HEK293 (cell line): ENCODE data around the gene SERPINA3.

Source experiments
- CTCF ChIA-PET: fragments of 350-600 bp; formaldehyde crosslinking; extraction: SDS; loops from one replicate; lab custom pipeline; 2021; ENCODE audit warnings: antibody characterized with exemption; lab: Yijun Ruan, JAX
- POLR2A ChIA-PET: fragments of 300-600 bp; formaldehyde crosslinking; extraction: SDS; loops from one replicate; lab custom pipeline; 2020; ENCODE audit warnings: antibody characterized with exemption, inconsistent platforms; lab: Yijun Ruan, JAX
- H3K27ac ChIP-seq: fragments of 200-500 bp; sonication (Bioruptor generic); 2 replicates; pipeline ENCODE4 v1.5.1; 2014; ENCODE audit warnings: low read depth, low read length, control low read depth, inconsistent platforms; ENCODE audit errors: extremely low read depth
- H3K36me3 ChIP-seq, 2 experiments: fragments of 200-500 bp in 1 of 2; sonication (Bioruptor generic) in 1 of 2; 1 replicate in 1 of 2; 2 replicates in 1 of 2; pipeline ENCODE4 v1.5.1; 2014 to 2017; ENCODE audit warnings: inconsistent platforms in 2 of 2, low read length in 2 of 2; ENCODE audit not compliant: control insufficient read depth in 2 of 2, insufficient read depth in 1 of 2
- H3K4me1 ChIP-seq: fragments of 200-500 bp; sonication (Bioruptor generic); 2 replicates; pipeline ENCODE4 v1.5.1; 2014; ENCODE audit warnings: mild to moderate bottlenecking, low read length, inconsistent platforms; ENCODE audit not compliant: control insufficient read depth, insufficient read depth
- H3K4me3 ChIP-seq: 2 replicates; pipeline ENCODE4 v1.5.1; 2011; ENCODE audit warnings: low read depth, mild to moderate bottlenecking, control low read depth, low read length, moderate library complexity
- H3K9me3 ChIP-seq: fragments of 200-500 bp; sonication (Bioruptor generic); 2 replicates; pipeline ENCODE4 v1.5.1; 2014; ENCODE audit warnings: low read depth, low read length, inconsistent platforms; ENCODE audit not compliant: control insufficient read depth, insufficient read depth
- IKZF3 ChIP-seq: fragments of 450-650 bp; IDR thresholded peaks from 2 replicates; pipeline ENCODE4 v1.5.0; 2018; ENCODE audit warnings: missing biosample characterization, mild to moderate bottlenecking, missing genetic modification characterization, moderate library complexity
- KLF16 ChIP-seq: fragments of 450-650 bp; formaldehyde crosslinking; IDR thresholded peaks from 2 replicates; pipeline ENCODE4 v1.5.1; 2017; ENCODE audit warnings: missing biosample characterization, missing genetic modification characterization
- MZF1 ChIP-seq: fragments of 450-650 bp; formaldehyde crosslinking; IDR thresholded peaks from 2 replicates; pipeline ENCODE4 v1.5.1; 2017; ENCODE audit warnings: missing biosample characterization, missing genetic modification characterization, borderline replicate concordance
- RBAK ChIP-seq: fragments of 450-650 bp; formaldehyde crosslinking; IDR thresholded peaks from 2 replicates; pipeline ENCODE4 v1.5.1; 2016; ENCODE audit warnings: missing biosample characterization, missing genetic modification characterization
- SALL2 ChIP-seq: fragments of 450-650 bp; formaldehyde crosslinking; IDR thresholded peaks from 2 replicates; pipeline ENCODE4 v1.5.0; 2017; ENCODE audit warnings: missing biosample characterization, mild to moderate bottlenecking, missing genetic modification characterization, borderline replicate concordance
- TCF7L2 ChIP-seq: IDR thresholded peaks from 2 replicates; pipeline ENCODE4 v1.6.1; 2011; ENCODE audit warnings: low read depth, mild to moderate bottlenecking, inconsistent platforms, low read length, moderate library complexity, borderline replicate concordance
- ZBTB1 ChIP-seq: fragments of 450-650 bp; formaldehyde crosslinking; IDR thresholded peaks from 2 replicates; pipeline ENCODE4 v1.5.1; 2016; ENCODE audit warnings: missing biosample characterization, missing genetic modification characterization
- ZBTB21 ChIP-seq: fragments of 450-650 bp; formaldehyde crosslinking; IDR thresholded peaks from 2 replicates; pipeline ENCODE4 v1.5.1; 2017; ENCODE audit warnings: missing biosample characterization, missing genetic modification characterization
- ZNF311 ChIP-seq: fragments of 450-650 bp; formaldehyde crosslinking; IDR thresholded peaks from 2 replicates; pipeline ENCODE4 v1.5.1; 2017; ENCODE audit warnings: missing biosample characterization, missing genetic modification characterization, borderline replicate concordance
- ZNF354C ChIP-seq: fragments of 450-650 bp; formaldehyde crosslinking; IDR thresholded peaks from 2 replicates; pipeline ENCODE4 v1.5.1; 2016; ENCODE audit warnings: missing biosample characterization, missing genetic modification characterization, low read depth, borderline replicate concordance
- ZNF366 ChIP-seq: fragments of 450-650 bp; formaldehyde crosslinking; conservative IDR thresholded peaks from 2 replicates; pipeline ENCODE4 v1.5.1; 2016; ENCODE audit warnings: missing biosample characterization, missing genetic modification characterization
- ZNF37A ChIP-seq: fragments of 450-650 bp; IDR thresholded peaks from 2 replicates; pipeline ENCODE4 v1.5.1; 2018; ENCODE audit warnings: missing biosample characterization, missing genetic modification characterization
- ZNF514 ChIP-seq: fragments of 450-650 bp; formaldehyde crosslinking; IDR thresholded peaks from 2 replicates; pipeline ENCODE4 v1.5.1; 2016; ENCODE audit warnings: missing biosample characterization, missing genetic modification characterization
- ZNF521 ChIP-seq: fragments of 450-650 bp; formaldehyde crosslinking; IDR thresholded peaks from 2 replicates; pipeline ENCODE4 v1.5.1; 2017; ENCODE audit warnings: missing biosample characterization, mild to moderate bottlenecking, missing genetic modification characterization
- ZNF555 ChIP-seq: fragments of 450-650 bp; formaldehyde crosslinking; conservative IDR thresholded peaks from 2 replicates; pipeline ENCODE4 v1.5.1; 2017; ENCODE audit warnings: missing biosample characterization, mild to moderate bottlenecking, missing genetic modification characterization, inconsistent platforms
- ZNF596 ChIP-seq: fragments of 450-650 bp; IDR thresholded peaks from 2 replicates; pipeline ENCODE4 v1.5.0; 2018; ENCODE audit warnings: missing biosample characterization, mild to moderate bottlenecking, missing genetic modification characterization, moderate library complexity
- ZNF76 ChIP-seq: fragments of 450-650 bp; formaldehyde crosslinking; IDR thresholded peaks from 2 replicates; pipeline ENCODE4; 2016; ENCODE audit warnings: low read depth, missing biosample characterization, missing genetic modification characterization, borderline replicate concordance
- ZNF785 ChIP-seq: fragments of 450-650 bp; formaldehyde crosslinking; IDR thresholded peaks from 2 replicates; pipeline ENCODE4 v1.5.1; 2016; ENCODE audit warnings: missing biosample characterization, missing genetic modification characterization
- ZNF791 ChIP-seq: fragments of 450-650 bp; formaldehyde crosslinking; IDR thresholded peaks from 2 replicates; pipeline ENCODE4 v1.5.1; 2016; ENCODE audit warnings: missing biosample characterization, missing genetic modification characterization
- ZNF792 ChIP-seq: fragments of 450-650 bp; formaldehyde crosslinking; IDR thresholded peaks from 2 replicates; pipeline ENCODE4 v1.5.1; 2016; ENCODE audit warnings: missing biosample characterization, missing genetic modification characterization
- ZNF837 ChIP-seq: fragments of 450-650 bp; formaldehyde crosslinking; IDR thresholded peaks from 2 replicates; pipeline ENCODE4 v1.5.1; 2016; ENCODE audit warnings: missing biosample characterization, missing genetic modification characterization
- TF ChIP-seq, protein P1 (sequence below): fragments of 450-650 bp; formaldehyde crosslinking; IDR thresholded peaks from 2 replicates; pipeline ENCODE4 v1.5.1; 2016; ENCODE audit warnings: missing biosample characterization, missing genetic modification characterization
- TF ChIP-seq, protein P2 (sequence below): fragments of 450-650 bp; formaldehyde crosslinking; IDR thresholded peaks from 2 replicates; pipeline ENCODE4 v1.5.1; 2017; ENCODE audit warnings: missing biosample characterization, missing genetic modification characterization
- TF ChIP-seq, protein P3 (sequence below): fragments of 450-650 bp; formaldehyde crosslinking; IDR thresholded peaks from 2 replicates; pipeline ENCODE4 v1.5.1; 2016; ENCODE audit warnings: missing biosample characterization, missing genetic modification characterization
- TF ChIP-seq, protein P4 (sequence below): fragments of 450-650 bp; formaldehyde crosslinking; IDR thresholded peaks from 2 replicates; pipeline ENCODE4 v1.5.1; 2016; ENCODE audit warnings: missing biosample characterization, missing genetic modification characterization
- TF ChIP-seq, protein P5 (sequence below): fragments of 450-650 bp; formaldehyde crosslinking; IDR thresholded peaks from 2 replicates; pipeline ENCODE4 v1.5.1; 2017; ENCODE audit warnings: missing biosample characterization, missing genetic modification characterization
- TF ChIP-seq, protein P6 (sequence below): fragments of 450-650 bp; IDR thresholded peaks from 2 replicates; pipeline ENCODE4 v1.5.1; 2018; ENCODE audit warnings: missing biosample characterization, missing genetic modification characterization

SERPINA3 gene

DNA sequence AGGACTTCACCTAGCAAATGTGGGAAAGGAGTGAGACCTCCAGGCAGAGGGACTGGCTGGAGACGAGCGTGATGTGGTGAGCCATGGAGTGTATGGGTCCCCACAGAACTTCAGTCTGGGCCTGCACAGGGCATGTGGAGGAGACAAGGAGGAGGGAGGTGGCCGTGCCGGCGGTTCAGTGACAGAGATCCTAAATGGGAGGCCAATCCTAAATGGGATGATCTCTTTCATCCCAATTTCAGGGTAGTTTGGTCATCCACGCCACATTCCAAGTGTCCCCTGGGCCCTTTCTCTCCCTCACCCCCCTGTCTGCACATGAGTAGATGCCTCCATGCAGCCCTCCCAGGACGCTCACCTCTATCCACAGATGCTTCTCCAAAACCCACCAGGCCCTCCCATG is 17.8 kb upstream of the SERPINA3 start:
- ChIA-PET CTCF (no interaction called here), POLR2A (no interaction called here)
- no peak overlapping the region for H3K4me3 ChIP-seq
- no peaks in the 10 kb centered on the region; the same call in 1 of the 2 replicates for H3K4me1 ChIP-seq
- H3K27ac ChIP-seq: no peak overlapping the region
- no peak for TF ChIP-seq TCF7L2
- TF ChIP-seq, protein P1, sequence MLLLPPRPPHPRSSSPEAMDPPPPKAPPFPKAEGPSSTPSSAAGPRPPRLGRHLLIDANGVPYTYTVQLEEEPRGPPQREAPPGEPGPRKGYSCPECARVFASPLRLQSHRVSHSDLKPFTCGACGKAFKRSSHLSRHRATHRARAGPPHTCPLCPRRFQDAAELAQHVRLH: no peak
- TF ChIP-seq ZNF785: no peak
- TF ChIP-seq ZNF366 (tag by site-specific recombination): no peak
- TF ChIP-seq ZNF521 (tag by site-specific recombination): no peak
- TF ChIP-seq SALL2 (tag by site-specific recombination): no peak
- TF ChIP-seq, protein P2, sequence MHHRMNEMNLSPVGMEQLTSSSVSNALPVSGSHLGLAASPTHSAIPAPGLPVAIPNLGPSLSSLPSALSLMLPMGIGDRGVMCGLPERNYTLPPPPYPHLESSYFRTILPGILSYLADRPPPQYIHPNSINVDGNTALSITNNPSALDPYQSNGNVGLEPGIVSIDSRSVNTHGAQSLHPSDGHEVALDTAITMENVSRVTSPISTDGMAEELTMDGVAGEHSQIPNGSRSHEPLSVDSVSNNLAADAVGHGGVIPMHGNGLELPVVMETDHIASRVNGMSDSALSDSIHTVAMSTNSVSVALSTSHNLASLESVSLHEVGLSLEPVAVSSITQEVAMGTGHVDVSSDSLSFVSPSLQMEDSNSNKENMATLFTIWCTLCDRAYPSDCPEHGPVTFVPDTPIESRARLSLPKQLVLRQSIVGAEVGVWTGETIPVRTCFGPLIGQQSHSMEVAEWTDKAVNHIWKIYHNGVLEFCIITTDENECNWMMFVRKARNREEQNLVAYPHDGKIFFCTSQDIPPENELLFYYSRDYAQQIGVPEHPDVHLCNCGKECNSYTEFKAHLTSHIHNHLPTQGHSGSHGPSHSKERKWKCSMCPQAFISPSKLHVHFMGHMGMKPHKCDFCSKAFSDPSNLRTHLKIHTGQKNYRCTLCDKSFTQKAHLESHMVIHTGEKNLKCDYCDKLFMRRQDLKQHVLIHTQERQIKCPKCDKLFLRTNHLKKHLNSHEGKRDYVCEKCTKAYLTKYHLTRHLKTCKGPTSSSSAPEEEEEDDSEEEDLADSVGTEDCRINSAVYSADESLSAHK (tag by site-specific recombination): no peak
- TF ChIP-seq, protein P3, sequence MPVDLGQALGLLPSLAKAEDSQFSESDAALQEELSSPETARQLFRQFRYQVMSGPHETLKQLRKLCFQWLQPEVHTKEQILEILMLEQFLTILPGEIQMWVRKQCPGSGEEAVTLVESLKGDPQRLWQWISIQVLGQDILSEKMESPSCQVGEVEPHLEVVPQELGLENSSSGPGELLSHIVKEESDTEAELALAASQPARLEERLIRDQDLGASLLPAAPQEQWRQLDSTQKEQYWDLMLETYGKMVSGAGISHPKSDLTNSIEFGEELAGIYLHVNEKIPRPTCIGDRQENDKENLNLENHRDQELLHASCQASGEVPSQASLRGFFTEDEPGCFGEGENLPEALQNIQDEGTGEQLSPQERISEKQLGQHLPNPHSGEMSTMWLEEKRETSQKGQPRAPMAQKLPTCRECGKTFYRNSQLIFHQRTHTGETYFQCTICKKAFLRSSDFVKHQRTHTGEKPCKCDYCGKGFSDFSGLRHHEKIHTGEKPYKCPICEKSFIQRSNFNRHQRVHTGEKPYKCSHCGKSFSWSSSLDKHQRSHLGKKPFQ (tag by site-specific recombination): no peak
- no peaks in the 10 kb centered on the region for H3K36me3 ChIP-seq
- no peaks in the 10 kb centered on the region for H3K9me3 ChIP-seq

DNA sequence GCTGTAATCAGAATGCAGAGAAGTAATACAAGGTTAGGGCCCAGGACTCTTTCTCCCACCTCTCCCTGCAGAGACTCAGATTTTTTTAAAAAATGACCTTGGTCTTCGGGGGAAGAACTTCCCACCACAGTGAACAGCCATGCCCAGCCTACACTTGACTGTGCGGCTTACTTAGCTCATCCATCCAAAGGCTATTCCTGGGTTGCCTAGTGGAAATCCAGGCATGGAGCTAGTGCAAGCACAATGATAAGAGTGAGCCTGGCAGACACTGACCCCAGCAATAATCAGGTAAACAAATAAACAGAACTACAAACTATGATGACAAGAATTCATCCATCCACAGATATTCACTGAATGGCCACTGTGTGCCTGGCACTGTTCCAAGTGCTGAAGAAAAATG is 16.3 kb upstream of the SERPINA3 start:
- ChIA-PET POLR2A (no interaction called here), CTCF (no interaction called here)
- no peaks in the 10 kb centered on the region for H3K36me3 ChIP-seq
- no peak overlapping the region for H3K4me3 ChIP-seq
- no peaks in the 10 kb centered on the region; the same call in 1 of the 2 replicates for H3K4me1 ChIP-seq
- H3K9me3 ChIP-seq: no peaks in the 10 kb centered on the region
- TF ChIP-seq, protein P4, sequence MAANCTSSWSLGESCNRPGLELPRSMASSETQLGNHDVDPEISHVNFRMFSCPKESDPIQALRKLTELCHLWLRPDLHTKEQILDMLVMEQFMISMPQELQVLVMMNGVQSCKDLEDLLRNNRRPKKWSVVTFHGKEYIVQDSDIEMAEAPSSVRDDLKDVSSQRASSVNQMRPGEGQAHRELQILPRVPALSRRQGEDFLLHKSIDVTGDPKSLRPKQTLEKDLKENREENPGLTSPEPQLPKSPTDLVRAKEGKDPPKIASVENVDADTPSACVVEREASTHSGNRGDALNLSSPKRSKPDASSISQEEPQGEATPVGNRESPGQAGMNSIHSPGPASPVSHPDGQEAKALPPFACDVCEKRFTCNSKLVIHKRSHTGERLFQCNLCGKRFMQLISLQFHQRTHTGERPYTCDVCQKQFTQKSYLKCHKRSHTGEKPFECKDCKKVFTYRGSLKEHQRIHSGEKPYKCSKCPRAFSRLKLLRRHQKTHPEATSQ (tag by site-specific recombination): no peak
- TF ChIP-seq ZNF311 (tag by site-specific recombination): no peak
- TF ChIP-seq ZNF37A (tag by site-specific recombination): no peak
- no peak for TF ChIP-seq ZNF837 (tag by site-specific recombination)
- no peak for TF ChIP-seq ZBTB21 (tag by site-specific recombination)
- no peak for TF ChIP-seq MZF1 (tag by site-specific recombination)
- no peak for TF ChIP-seq IKZF3 (tag by site-specific recombination)
- no peak for TF ChIP-seq ZNF792
- TF ChIP-seq, protein P5, sequence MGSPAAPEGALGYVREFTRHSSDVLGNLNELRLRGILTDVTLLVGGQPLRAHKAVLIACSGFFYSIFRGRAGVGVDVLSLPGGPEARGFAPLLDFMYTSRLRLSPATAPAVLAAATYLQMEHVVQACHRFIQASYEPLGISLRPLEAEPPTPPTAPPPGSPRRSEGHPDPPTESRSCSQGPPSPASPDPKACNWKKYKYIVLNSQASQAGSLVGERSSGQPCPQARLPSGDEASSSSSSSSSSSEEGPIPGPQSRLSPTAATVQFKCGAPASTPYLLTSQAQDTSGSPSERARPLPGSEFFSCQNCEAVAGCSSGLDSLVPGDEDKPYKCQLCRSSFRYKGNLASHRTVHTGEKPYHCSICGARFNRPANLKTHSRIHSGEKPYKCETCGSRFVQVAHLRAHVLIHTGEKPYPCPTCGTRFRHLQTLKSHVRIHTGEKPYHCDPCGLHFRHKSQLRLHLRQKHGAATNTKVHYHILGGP (tag by site-specific recombination): no peak
- TF ChIP-seq ZNF354C (tag by site-specific recombination): no peak
- TF ChIP-seq RBAK (tag by site-specific recombination): no peak
- TF ChIP-seq, protein P6, sequence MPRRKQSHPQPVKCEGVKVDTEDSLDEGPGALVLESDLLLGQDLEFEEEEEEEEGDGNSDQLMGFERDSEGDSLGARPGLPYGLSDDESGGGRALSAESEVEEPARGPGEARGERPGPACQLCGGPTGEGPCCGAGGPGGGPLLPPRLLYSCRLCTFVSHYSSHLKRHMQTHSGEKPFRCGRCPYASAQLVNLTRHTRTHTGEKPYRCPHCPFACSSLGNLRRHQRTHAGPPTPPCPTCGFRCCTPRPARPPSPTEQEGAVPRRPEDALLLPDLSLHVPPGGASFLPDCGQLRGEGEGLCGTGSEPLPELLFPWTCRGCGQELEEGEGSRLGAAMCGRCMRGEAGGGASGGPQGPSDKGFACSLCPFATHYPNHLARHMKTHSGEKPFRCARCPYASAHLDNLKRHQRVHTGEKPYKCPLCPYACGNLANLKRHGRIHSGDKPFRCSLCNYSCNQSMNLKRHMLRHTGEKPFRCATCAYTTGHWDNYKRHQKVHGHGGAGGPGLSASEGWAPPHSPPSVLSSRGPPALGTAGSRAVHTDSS (tag by site-specific recombination): no peak
- TF ChIP-seq ZNF791 (tag by site-specific recombination): no peak
- TF ChIP-seq ZBTB1 (tag by site-specific recombination): no peak
- no peak for TF ChIP-seq ZNF596 (tag by site-specific recombination)
- TF ChIP-seq ZNF76 (tag by site-specific recombination): no peak
- TF ChIP-seq ZNF514: no peak
- no peak for TF ChIP-seq KLF16 (tag by site-specific recombination)
- no peak for TF ChIP-seq TCF7L2
- no peak for TF ChIP-seq ZNF555
- TF ChIP-seq, all 188 proteins: peak for 0
- no peak overlapping the region for H3K27ac ChIP-seq
